Amygdala (tissue), 56 donors: Measurements from ENCODE around the gene SMIM9.
A peak's percentile ranks its signal among the peaks of the same experiment; 100 is the strongest.
"Not testable (repeated sequence)": the region's sequence is repeated elsewhere in the genome, so short reads cannot be mapped to it uniquely, and the experiment has no call there.

Experiments
- DNase-seq, 56 donors: peaks; one replicate each; lab custom pipeline; 2025; lab: John Stamatoyannopoulos, UW

Gene SMIM9

DNA sequence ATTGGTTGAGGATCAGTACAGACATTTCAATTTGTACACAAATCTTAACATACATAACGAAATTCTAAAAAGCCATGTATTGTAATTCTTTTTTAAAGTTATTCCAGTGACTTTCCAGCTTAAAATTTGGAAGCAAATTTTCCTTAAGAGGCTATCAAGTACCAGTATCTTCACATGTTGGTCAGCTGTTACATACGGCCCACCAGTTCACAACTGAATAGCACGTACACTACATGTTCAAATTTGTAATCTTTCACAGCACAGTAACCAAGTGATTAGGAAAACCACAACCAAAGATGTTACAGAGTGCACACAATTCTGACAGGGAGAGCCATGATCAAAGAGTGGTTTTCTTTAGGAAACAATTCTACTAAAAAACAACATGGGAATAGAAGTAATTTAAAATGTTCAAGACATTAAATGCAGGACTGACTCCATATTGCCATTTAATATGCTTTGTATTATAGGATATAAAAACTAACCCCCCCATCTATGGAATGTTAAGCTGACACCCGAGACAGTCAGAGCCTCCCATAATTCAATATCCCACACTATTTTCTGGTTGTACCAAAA is 18.1 kb downstream of the SMIM9 start:
- not testable (repeated sequence) for DNase-seq

- no peak for DNase-seq
Observed at GRCh38 chrX:154815274-154815818, 19.1 kb downstream of the SMIM9 start.

GRCh38 chrX:154813801-154814200 is 20.7 kb downstream of the SMIM9 start:
- DNase-seq, result no peak

- no peak for DNase-seq
Observed at GRCh38 chrX:154812341-154813101, 21.9 kb downstream of the SMIM9 start.

- no peak for DNase-seq
Observed at GRCh38 chrX:154809939-154810665, 24.4 kb downstream of the SMIM9 start.

DNA sequence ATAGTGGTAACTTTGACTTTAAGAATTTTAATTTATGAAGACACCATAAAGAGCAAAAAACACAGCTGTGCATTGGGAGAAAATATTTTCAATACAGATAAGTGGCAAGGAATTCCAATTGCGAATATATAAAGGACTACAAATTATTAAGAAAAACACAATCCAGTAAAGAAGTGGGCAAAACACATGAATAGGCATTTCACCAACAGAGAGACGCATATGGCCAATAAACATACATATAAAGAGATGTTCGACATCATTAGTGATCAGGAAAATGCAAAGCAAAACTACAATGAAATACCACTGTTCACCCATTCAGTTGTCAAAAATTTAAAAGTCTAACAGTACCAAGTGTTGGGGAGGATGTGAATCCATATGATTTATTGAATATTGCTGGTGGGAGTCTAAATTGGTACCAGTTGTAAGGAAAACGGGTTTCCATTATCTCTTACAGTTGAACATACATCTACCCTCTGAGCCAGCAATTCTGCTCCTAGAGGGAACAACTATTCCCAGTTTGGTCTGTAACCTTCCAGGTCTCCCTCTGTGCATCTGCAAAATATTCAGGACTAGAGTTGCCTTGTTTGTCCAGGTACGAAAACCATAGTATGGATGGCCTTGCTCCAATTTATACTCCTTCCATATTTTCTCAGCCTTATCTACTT is 27.5 kb downstream of the SMIM9 start:
- DNase-seq, result no peak

DNA sequence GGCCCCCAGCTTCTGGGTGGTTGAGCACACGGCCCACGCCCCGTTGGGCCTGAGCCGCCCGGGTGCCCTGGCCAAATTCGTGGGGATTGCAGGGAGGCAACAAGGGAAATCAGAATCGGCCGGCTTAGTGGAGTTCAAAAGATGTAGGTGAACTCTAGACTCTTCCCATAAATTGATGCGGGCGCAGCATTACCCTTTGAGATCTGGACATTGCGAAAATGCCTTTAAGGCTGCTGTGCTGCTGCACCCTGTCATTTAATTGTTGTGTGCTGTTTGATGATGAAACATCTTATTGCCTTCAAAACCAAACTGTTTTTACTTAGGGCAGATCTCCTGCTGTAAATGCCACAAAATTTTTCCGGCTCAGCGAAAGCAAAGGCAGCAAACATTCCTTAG is 28.8 kb downstream of the SMIM9 start:
- no peak for DNase-seq

GRCh38 chrX:154804957-154805695 is 29.3 kb downstream of the SMIM9 start, which contains the start of gene MPP1:
TSS of gene MPP1 (minus strand) at chrX:154805485. CDS start at chrX:154805373, 112 bp downstream.
- peak in 50 of 56 donors; percentile 3 to 76 (median 40) for DNase-seq

DNA sequence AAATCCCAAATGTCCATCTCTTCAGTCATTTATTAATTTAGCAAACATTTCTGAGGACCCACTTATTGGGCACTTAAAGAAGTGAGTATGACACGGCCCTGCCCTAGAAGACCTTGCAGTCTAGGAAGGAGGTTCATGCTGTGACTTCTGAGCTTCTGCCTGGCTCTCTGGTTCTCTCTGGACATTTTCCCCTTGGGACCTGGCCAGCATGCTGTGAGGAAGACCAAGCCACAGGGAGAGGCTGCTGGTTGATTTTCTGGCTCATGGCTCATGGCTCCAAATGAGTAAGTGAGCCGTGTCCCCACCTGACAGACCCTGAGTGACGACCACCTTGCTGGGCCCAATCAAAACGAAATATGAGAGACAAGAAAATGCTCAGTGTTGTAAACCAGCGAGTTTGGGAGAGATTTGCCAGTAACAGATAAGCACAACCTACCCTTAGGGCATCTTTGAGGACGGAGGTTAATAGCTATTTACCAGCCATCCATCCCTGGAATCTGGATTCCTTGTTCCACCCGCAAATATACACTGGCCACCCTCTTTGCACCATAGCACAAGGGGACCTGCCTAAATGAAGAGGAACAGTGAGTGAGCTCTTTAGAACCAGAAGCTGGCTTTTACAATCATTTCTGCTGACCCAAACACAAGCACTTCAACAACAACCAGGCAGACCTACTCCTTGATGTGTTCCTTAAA is 30.1 kb downstream of the SMIM9 start:
- DNase-seq, result no peak

- no peak for DNase-seq
Observed at GRCh38 chrX:154802947-154803346, 31.5 kb downstream of the SMIM9 start.

GRCh38 chrX:154800478-154801210 is 33.8 kb downstream of the SMIM9 start:
- no peak for DNase-seq

DNA sequence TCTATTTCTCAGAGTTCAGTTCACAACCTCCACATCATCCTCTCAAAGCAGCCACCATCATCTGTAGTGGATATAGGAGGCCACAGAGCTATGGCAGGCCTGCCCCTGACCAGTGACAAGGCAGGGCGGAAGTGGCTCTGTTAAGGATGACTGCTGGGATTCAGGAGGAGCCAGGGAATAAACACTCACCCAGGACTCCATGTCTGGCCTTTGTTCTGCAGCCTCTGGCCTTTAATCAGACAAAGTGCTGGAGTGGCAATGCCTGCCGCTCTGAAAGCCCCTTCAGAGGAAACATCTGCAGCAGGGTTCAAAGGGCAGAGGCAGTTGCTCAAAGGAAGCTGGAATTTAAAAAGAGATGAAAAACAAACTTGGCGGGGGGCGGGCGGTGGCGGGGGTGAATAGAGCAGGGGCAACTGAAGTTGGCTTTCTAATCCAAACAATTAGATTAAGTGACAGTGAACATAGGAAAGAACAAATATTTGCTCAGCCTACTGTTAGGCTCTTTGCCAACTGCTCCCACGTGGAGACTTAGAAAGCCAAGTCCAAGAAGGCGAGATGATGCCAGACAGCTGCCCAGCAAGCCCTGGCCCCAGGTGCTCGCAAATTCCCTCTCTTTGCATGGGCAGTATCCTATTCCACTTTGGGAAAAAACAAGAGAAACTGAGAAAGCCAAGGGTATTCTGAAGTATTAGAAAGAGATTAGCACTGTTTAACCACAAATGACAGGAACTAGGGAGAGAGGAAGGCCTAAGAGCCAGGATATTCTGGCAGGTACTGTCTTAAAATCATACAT is 34.7 kb downstream of the SMIM9 start:
- DNase-seq, result peak in 1 of 56 donors; percentile 4

GRCh38 chrX:154797006-154797405 is 37.5 kb downstream of the SMIM9 start:
- no peak for DNase-seq

DNA sequence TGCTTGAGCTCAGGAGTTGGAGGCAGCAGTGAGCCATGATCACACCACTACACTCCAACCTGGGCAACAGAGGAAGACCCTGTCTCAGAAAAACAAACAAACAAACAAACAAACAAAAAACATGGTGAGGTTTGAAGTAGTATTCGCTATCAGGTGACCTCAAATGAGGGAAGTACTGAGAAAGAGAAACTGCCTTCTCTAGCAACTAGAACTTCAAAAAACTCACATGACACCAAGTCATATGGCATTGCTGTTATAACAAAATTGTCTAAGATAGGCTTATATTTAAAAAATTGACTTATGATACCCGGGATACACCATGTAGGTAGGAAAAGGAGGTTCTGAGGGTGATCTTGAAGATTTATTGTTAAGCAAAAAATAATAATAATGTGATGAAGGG is 39.4 kb downstream of the SMIM9 start:
- no peak for DNase-seq

DNA sequence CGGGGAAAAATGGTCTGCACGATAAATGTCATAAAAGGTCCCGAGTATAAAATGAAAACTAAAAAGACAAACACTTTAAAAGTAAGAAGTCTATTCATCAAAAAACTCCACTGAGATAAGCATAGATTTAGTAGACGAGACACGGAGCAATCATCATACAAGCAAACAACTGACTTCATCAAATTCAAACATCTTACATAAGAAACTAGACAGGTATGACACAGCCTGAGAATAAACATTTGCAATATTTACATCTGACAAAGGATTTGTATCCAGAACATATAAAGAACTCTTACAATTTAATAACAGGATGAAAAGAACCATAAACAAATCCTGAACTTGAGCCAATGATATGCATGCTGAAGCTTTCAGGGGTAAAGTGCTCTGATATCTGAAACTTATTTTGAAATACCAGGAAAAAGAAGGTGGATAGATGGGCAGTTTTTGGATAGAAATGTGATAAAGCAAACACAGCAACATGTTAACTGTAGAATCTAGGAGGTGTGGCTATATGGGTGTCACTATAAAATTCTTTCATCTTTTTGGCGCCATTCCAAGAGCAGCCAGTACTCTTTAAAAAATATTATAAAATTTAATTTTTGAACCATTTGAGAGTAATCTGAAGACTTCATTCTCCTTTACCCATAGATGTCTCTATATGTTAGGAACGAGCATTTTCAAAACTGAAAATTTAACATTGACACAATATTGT is 41.2 kb downstream of the SMIM9 start:
- DNase-seq, result no peak

DNA sequence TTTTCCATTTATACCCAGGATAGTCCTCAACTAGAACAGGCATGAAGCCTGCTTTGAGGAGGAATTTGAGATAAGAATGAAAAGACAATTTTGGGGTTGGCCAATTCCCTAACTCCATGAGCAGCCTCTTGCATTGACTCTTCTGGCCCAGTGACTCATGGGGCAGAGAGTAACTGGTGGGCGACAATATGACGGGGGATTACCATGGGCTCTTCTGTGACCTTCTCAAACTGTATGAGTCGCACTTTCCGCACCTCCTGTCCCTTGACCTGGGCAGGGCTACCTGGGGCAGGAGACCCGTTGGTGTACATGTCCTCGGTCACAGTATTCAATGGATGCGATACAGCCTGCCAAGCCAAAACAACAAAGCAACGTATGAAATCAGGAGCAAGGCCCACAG is 42.5 kb downstream of the SMIM9 start:
- DNase-seq, result no peak

DNA sequence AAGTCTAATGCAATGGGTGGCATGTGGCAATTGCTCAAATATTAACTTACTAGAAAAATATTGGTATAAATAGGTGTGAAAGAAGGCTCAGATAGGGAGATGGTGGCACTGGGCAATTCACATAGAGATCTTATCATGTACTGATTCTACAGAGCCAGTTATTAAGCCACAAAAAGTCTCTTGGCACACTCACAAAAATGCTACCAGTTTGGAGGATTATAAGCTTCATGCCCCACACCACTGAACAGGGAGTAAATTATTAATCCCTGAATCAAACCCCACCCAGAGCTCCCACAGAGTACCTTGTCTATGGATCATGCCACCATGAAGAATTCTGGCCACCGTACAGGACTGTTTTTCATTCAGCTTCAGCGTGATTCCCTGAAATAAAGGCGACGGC is 43.0 kb downstream of the SMIM9 start:
- DNase-seq, result no peak
